KOPT-K1 (cell line): ENCODE results near the gene MACROH2A2.
"Not testable (repeated sequence)": the region's sequence is repeated elsewhere in the genome, so short reads cannot be mapped to it uniquely, and the experiment has no call there.

ENCODE experiments used
- H3K27ac ChIP-seq: fragments of 200-600 bp; sonication (generic); 2 replicates; pipeline ENCODE4 v1.5.1; 2016; ENCODE audit warnings: antibody characterized with exemption, mild to moderate bottlenecking, low read depth, low read length; ENCODE audit not compliant: poor library complexity, severe bottlenecking
- H3K36me3 ChIP-seq: fragments of 200-600 bp; sonication (generic); 2 replicates; pipeline ENCODE4 v1.5.1; 2017; ENCODE audit warnings: antibody characterized with exemption, mild to moderate bottlenecking, low read length, moderate library complexity; ENCODE audit not compliant: insufficient read depth
- H3K9me3 ChIP-seq: fragments of 200-600 bp; sonication (generic); 2 replicates; pipeline ENCODE4 v1.5.1; 2017; ENCODE audit warnings: antibody characterized with exemption, low read length, mild to moderate bottlenecking; ENCODE audit not compliant: insufficient read depth, poor library complexity, severe bottlenecking

MACROH2A2 gene

DNA sequence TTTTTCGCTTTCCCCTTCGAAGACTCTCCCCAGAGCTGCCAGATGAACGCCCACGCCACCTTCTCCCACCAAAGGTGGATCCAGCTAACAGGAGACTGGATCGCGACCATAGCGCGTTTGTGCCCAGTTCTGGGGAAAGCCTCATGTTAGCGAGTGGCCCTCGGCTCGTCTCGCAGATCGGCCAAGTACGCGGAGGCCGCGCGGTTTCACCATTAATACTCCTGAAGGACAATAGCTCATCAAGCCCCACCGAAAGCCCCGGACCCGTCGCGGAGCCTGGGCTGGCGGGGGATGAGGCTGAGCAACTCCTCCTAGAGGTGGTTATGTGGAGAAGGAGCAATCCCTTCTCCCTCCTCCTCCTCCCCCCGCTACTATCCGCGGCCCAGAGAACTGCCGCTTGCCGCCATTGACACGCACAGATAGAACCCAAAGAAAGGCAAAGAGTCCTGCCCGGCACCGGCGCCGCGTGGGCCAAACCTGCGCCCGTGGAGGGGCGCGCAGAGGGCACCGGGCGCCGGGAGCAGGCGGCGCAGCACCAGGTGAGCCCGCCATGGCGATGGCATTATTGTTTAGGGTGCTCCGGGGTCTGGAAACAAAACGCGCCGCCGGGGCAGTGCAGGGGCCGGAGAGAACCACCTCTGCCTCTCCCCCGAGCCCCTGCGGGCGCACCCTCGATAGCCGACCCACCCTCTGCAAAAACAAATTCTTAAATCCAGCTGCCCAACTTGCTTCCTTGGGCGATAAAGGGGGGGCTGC lies at the start of gene MACROH2A2:
Gene MACROH2A2, plus strand, starts transcription at position 385 of the 756 bp plus-strand sequence. CDS start 22,813 bp downstream, outside the sequence.
- Histone ChIP-seq H3K36me3 (no peaks in the 10 kb centered on the region), H3K27ac (no peak within 1 kb of the TSS), H3K9me3 (no peaks in the 10 kb centered on the region)

DNA sequence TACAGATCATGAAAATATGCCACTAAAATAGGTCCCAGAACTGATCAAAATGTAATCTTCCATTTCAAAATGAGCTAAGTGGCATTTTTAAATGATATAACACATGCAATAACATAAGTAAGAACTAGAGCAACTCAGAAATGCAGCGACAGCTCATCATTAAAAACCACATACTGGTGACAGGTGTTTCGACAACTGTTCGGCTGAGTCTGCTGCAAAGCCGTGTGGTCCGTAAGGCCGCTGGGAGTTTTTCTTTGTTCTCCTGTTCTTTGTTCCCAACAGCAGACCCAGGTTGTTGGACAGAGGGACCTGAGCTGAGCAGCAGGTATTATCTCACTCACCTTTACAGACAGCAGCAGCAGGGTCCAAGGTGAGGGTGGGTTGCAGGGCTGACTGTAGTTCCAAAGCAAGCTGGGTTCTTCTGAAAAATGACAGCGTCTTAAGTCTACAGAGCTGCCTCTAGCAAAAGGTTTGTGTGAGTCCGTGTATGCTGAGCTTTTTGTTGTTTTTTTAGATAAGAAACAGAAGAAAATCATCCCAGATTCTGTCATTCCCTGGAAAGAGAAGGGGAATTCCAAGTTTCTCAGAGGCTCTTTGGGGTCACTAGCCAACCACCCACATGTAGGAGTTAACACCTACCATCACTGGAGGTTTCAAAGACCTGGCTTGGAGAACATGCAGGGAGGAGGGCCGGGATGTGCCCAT lies 45.4 kb upstream of the MACROH2A2 start:
- Histone ChIP-seq H3K36me3 (no peaks in the 10 kb centered on the region), H3K27ac (no peak overlapping the region), H3K9me3 (no peaks in the 10 kb centered on the region)

DNA sequence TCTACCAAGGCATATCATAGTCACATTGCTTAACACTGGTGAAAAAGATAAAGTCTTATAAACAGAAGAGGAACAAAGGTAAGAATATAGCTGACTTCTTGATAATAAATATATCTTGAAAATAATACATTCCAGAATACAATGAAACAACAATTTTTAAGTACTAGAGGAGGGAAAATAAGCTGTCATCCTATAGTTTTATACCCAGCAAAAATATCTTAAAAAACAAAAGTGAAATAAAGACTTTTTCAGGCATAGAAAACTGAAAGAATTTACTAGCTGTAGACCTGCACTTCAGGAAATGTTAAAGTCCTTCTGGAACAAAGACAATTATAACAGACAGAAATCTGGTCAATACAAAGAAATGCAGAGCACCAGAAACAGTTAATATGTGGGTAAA lies 21.4 kb upstream of the MACROH2A2 start:
- peaks cover 22% of the 10 kb centered on the region for H3K9me3 ChIP-seq
- H3K27ac ChIP-seq = no peak overlapping the region
- no peaks in the 10 kb centered on the region for H3K36me3 ChIP-seq

- Histone ChIP-seq H3K27ac (no peak overlapping the region), H3K36me3 (no peaks in the 10 kb centered on the region), H3K9me3 (peaks cover 22% of the 10 kb centered on the region)
Measured at GRCh38 chr10:70032667-70033289, 19.9 kb upstream of the MACROH2A2 start.

GRCh38 chr10:70034232-70034631 lies 18.4 kb upstream of the MACROH2A2 start:
- no peak overlapping the region for H3K27ac ChIP-seq
- peaks cover 32% of the 10 kb centered on the region for H3K9me3 ChIP-seq
- no peaks in the 10 kb centered on the region for H3K36me3 ChIP-seq

GRCh38 chr10:70035531-70035930 lies 17.1 kb upstream of the MACROH2A2 start:
- H3K9me3 ChIP-seq = peaks cover 23% of the 10 kb centered on the region
- no peaks in the 10 kb centered on the region for H3K36me3 ChIP-seq
- H3K27ac ChIP-seq = no peak overlapping the region

DNA sequence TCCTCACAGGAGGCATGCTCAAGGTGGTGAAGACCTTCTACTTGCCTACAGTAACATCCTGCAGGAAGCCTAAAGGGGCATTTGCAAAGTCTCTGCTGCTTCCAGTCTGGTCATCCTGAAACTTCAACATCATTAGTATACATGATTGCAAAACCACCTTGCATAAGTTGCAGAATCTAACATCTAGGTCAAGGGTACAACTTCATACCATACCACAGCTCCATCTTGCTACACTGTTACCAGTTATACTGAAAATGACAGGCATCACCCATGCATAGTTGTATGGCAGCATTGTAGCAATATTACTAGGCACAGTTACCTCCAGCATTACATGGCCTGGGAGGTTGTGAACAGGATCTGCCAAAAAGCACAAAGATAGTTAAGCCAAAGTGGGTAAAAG lies 13.7 kb upstream of the MACROH2A2 start:
- Histone ChIP-seq H3K9me3 (peaks cover 36% of the 10 kb centered on the region), H3K27ac (no peak overlapping the region), H3K36me3 (no peaks in the 10 kb centered on the region)

- no peaks in the 10 kb centered on the region for H3K36me3 ChIP-seq
- H3K9me3 ChIP-seq = peaks cover 36% of the 10 kb centered on the region
- H3K27ac ChIP-seq = no peak overlapping the region
Measured at GRCh38 chr10:70041016-70041415, 11.6 kb upstream of the MACROH2A2 start.

DNA sequence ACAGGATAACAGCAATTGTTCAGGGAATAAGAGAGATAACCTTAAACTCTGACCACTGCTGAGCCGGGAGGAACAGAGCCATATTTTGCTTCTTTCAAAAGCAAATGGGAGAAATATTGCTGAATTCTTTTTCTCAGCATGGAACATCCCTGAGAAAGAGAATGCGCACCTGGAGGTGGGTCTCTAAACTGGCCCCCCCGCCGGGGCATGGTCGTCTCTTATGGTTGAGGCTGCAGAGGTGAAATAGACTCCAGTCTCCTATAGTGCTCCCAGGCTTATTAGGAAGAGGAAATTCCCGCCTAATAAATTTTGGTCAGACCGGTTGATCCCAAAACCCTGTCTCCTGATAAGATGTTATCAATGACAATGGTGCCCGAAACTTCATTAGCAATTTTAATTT lies 10.9 kb upstream of the MACROH2A2 start:
- not testable (repeated sequence) for H3K27ac ChIP-seq, H3K36me3 ChIP-seq
- H3K9me3 ChIP-seq = peaks cover 36% of the 10 kb centered on the region

GRCh38 chr10:70047066-70047465 lies 5.6 kb upstream of the MACROH2A2 start:
- not testable (repeated sequence) for H3K36me3 ChIP-seq, H3K27ac ChIP-seq
- peaks cover 11% of the 10 kb centered on the region for H3K9me3 ChIP-seq

DNA sequence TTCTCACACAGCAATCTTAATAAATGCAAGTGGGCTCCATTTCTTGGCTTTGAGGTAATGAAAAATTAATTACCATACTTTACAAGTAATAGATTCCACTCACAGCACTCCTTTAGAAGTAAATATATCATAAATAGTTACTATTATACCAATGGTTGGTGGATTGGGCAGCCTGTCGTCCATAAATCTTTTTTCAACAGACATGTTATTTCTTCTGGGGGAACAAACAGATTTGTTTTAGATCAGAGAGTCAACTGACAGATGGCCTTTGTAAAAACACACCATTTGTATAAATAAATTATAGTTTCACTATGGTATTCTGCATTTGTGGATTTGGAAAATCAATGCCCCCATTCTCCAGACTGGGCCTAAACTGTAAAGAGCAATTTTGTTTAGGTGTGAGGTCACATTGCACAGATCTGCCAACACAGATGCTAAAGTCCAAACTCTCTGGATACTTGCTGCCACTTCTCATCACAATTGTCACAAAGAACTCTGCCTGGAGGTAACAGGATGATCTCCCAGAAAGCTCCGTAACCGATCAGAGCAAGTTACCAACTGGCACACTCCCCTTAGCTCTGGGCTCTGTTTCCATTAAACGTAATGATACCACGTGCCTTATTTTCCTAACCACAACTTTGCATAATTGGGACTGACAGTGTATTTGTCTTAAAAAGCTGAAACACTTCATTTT lies 4.5 kb upstream of the MACROH2A2 start:
- peaks cover under 1% of the 10 kb centered on the region for H3K9me3 ChIP-seq
- H3K36me3 ChIP-seq = no peaks in the 10 kb centered on the region
- H3K27ac ChIP-seq = no peak overlapping the region

GRCh38 chr10:70051848-70052247 lies 798 bp upstream of the MACROH2A2 start:
- Histone ChIP-seq H3K27ac (no peak overlapping the region), H3K36me3 (no peaks in the 10 kb centered on the region), H3K9me3 (no peaks in the 10 kb centered on the region)

DNA sequence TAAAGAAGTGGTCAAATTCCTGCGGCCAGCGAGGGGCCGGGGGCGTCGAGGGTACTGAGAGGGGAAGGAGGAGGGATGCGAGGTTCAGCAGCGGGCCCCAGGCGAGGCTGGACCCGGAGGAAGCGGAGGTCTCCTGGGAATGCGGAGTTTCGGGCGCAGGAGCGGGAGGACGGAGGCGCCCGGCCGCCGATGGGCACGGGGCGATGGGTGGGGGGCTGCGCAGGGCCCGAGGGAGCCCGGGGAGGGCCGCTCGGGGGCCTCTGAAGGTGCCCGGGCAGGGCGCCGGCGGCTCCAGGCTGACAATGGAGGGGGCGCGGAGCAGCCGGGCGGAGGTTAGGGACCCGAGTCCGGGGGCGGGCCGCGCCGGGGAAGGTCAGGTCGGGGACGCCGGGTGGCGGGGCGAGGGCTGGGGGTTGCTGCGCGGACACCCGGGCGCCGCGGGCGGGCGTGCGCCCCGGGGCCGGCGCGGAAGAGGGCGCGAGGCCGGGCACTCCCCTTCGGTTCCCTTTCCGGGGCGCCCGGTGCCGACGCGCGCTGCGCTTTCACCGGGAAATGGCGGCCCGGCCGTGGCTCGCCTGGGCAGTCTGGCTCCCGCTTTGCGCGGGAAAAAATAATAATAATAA lies 683 bp downstream of the MACROH2A2 start:
- no peaks in the 10 kb centered on the region for H3K36me3 ChIP-seq
- no peak overlapping the region for H3K27ac ChIP-seq
- no peaks in the 10 kb centered on the region for H3K9me3 ChIP-seq

DNA sequence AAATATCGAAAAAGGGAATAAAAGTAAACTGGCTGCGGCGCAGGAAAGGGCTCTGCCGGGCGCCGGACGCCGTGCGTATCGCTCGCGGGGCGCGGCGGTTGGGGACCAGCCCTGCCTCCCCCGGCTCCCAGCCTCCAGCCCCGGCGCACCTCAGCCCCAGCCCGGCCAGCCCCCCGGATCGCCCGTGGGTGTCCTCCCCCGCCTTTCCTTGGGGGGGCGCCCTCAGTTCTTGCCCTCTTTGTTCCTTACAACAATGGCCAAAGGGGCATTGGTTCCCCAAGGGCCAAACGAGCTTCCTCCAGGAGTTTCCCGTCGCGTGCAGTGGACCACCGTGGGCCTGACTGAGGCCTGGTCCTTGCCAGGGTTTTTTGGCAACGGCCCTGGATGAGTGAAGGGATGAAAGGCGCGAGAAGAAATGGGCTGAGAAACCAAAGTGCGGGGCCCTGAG lies 1.2 kb downstream of the MACROH2A2 start:
- no peak overlapping the region for H3K27ac ChIP-seq
- H3K36me3 ChIP-seq = no peaks in the 10 kb centered on the region
- H3K9me3 ChIP-seq = no peaks in the 10 kb centered on the region
